ENCODE results near the gene LGALS1.
"Not testable (repeated sequence)": the region's sequence is repeated elsewhere in the genome, so short reads cannot be mapped to it uniquely, and the experiment has no call there.

Gene LGALS1

DNA sequence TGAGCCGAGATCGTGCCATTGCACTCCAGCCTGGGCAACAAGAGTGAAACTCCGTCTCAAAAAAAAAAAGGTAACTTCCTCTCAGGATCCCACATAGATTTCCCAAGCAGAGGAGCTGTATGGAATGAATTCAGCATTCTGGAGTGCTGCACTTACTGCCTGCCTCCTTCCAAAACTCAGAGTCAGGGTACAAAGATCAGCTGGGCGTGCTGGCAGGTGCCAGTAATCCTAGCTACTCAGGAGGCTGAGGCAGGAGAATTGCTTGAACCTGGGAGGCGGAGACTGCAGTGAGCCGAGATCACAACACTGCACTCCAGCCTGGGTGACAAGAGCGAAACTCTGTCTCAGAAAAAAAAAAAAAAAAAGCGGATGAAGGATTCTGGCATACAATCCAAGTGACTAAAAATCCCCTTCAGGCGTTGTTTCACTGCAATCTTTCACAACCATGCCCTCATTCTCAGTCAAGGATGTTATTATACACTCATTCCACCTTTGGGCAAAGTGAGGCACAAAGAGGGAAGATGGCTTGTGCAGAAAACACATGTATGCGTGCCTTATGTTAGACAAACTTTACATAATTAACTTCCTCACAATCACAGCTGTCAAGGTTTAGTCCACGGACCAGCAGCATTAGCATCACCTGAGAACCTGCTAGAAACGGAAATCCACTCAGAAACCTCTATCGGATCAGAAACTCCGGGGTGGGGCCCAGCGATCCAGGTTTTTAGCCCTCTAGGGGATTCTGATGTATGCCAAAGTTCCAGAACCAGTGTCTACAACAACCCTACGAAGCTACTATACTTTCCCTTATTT lies 9.6 kb downstream of the LGALS1 start:
- DNase-seq (ENCODE audit: insufficient read length, low spot score): no peak
- FAIRE-seq: no peak

DNA sequence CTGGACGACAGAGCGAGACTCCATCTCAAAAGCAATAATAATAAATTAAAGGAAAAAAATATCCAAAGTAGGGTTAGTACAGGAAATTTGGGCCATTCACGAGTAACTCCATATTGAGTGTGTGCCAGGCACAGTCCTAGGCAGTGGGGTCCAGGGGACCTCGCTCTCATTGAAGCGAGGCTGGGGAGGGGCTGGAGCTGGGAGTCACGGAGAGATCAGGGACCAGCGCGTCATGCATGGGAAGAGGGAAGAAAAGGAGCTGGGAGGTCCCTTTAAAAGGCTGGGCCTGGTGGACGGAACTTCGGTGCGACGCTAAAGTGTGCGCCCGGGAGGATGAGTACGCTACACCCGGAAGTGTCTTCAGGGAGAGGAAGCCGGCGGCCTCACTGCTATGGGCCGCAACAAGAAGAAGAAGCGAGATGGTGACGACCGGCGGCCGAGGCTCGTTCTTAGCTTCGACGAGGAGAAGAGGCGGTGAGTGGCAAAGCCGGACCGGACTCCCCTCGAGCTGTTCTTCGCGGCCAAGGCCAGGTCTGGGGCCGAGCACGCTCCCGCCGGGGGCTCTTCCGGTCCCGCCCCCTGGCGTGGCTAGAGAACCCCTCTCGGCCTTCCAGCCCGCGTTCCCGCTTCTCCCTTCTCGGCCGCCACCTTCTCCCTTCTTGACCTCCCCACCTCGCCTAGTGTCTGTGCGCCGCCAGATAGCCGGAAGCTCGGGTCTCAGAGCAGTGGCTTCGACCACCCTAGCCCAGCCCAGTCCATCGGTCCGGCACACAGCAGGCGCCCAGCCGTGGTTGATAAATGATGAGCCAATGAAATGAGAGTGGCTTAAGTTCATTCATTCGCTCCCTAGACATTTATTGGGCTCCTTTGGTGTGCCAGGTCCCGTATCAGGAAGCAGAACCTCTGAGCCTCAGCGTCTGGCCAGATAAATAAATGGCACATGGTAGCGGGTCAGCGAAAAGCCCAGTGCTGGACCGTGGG lies 10.9 kb downstream of the LGALS1 start, which contains the start of gene NOL12:
Gene NOL12 (plus strand): TSS at position 342 of the 981 bp plus-strand sequence. CDS start 50 bp downstream, at position 392.
- FAIRE-seq (peak; percentile 92), DNase-seq (ENCODE audit: insufficient read length, low spot score) (peak; percentile 80)

DNA sequence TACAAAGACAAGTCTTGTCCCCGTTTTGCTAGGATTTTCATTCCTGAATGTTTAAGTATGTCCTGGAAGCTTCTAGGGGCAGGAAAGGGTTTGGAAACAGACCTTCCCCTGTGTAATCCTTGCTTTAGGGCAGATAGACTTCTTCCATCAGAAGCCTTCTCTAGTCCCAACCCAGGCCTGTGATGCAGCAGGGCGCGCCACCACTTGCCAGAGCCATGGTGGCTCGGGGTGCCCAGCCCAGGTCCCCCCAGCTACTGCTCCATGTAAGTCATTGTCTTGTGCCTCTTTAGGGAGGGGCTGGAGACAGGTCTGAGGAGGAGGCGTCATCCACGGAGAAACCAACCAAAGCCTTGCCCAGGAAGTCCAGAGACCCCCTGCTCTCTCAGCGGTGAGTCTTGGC lies 15.0 kb downstream of the LGALS1 start:
- FAIRE-seq: no peak
- no peak for DNase-seq (ENCODE audit: insufficient read length, low spot score)

DNA sequence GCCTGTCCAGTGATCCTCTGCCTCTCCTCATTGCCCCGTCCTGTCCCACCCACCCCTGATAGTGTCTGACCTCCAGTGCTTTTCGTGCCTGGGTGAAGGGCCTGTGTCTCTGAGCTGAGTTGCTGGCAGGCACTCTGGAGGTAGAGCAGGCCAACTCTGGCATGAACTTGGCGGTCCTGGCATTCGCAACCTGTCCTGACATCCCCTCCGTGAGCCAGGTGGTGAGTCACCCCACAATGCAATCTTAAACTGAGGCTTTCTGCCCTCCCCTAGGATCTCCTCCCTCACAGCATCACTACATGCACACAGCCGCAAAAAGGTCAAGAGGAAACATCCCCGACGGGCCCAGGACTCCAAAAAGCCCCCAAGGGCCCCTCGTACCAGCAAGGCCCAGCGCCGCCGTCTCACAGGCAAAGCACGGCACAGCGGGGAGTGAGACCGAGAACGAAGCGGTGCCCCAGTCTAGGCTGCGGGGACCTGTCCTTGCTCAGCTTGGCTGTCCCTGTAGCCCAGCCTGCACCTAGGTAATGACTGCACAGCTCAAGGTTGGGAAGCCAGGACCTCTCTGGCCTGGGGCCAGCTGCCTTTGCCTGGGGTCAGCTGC lies 15.6 kb downstream of the LGALS1 start:
- FAIRE-seq: no peak
- DNase-seq (ENCODE audit: insufficient read length, low spot score): no peak

DNA sequence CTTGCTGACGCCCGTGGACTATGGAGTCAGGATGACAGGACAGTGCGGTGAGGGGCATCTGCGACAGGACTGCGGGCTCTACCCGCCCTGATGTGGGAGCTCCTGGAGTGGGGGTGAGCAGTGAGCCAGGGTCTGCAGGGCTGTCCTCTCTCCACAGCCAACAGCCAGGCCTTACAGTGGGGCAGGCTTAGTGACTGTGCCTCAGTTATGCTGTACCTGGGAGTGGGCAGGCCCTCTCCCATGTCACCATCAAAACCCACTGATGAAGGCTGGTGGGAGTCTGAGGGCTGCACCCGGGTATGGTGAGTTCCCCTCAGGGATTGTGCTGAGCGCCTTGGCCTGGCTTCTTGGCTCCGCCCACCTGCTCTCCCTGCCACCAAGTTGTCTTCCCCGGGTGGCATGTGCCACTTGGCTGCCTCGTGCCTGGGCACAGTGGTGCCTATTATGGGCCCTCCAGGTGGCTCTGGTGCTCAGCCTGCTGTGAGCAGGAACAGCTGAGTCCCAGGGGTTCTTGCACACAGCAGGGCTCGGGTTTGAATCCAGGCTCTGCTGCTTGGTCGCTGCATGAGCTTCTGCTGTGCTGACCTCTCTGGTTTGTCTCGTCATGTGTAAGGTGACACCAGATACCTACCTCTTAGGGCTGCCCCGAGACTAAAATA lies 17.3 kb downstream of the LGALS1 start:
- DNase-seq (ENCODE audit: insufficient read length, low spot score): no peak
- no peak for FAIRE-seq

DNA sequence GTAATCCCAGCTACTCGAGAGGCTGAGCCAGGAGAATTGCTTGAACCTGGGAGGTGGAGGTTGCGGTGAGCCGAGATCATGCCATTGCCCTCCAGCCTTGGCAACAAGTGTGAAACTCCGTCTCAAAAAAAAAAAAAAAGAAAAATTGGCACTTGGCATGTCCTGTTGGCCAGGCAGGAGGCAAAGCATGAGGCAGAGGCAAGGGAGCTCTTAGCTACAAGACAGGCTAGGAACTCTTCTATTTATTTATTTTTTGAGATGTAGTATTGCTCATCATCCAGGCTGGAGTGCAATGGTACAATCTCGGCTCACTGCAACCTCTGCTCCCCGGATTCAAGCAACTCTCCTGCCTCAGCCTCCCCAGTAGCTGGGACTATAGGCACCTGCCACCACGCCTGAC lies 18.7 kb downstream of the LGALS1 start:
- not testable (repeated sequence) for FAIRE-seq; DNase-seq (ENCODE audit: insufficient read length, low spot score)

DNA sequence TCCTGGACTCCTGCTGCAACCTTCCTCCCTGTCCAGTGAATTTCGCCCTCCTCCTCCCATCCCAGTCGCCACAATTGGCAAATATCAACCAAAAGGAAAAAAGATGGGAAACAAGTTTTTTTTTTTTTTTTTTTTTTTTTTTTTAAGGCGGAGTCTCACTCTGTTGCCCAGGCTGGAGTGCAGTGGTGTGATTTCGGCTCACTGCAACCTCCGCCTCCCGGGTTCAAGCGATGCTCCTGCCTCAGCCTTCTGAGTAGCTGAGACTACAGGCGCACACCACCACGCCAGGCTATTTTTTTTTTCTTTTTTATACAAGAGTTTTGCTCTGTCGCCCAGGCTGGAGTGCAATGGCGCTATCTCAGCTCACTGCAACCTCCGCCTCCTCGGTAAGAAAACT lies 20.8 kb downstream of the LGALS1 start:
- not testable (repeated sequence) for DNase-seq (ENCODE audit: insufficient read length, low spot score); FAIRE-seq

DNA sequence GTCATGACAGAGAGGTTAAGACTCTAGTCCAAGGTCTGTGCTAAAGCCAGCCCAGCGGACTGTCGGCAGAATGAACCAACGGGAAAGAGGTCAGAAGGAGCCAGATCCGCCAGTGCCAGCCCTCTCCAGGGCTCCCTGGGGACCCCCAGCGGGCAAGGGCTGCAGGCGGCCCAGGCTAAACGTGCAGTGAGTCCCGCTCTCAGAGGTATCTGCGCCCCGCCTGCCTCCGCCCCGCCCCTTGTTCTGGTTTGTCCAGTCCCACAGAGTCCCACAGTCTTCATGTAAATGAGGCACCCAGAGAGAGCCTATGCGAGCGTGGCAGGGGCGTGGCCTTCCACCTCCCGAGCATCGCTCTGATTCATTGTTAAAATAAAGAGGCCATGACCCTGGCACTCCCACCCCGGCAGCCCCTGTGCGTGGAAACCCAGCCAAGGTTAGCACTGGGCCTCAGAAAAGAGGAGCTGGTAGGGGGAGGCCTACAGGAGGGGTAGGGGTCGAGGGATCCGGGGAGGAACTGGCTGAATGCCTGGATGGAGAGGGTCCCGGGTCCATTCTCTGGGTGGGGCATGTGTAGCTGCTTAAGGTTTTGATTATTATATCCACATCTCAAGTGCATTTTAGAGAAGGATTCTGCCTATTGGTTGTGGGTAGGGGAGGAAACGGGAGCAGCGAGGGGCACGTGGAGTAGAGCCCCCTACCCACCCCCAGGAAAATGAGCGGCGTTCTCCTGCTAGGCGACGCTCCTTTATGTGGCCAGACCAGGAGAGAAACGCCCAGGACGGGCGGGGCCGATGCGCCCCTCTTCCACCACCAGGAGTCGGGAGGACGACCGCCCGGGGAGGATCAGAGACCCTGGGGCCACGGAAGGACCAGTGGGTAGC lies 21.5 kb downstream of the LGALS1 start, which contains the start of gene TRIOBP:
Gene TRIOBP (plus strand): TSS at position 392 of the 881 bp plus-strand sequence. CDS start 4,318 bp downstream, outside the sequence.
- peak; percentile 90 for FAIRE-seq
- DNase-seq (ENCODE audit: insufficient read length, low spot score): peak; percentile 87

DNA sequence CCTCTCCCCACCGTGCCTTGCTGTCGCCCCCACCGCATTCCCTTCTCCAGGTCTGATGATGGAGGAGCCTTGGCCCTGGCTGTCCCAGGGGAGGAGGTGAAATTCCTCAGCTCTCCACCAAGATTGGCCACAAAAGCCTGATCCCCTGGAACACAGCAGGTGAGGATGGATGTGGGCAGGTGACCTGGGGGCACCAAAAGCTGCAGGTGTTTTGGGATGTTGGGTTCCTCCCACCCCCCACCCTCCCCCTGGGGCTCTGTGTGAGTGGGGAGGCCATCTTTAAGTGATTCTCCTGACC lies 22.1 kb downstream of the LGALS1 start:
- FAIRE-seq (no peak), DNase-seq (ENCODE audit: insufficient read length, low spot score) (no peak)

DNA sequence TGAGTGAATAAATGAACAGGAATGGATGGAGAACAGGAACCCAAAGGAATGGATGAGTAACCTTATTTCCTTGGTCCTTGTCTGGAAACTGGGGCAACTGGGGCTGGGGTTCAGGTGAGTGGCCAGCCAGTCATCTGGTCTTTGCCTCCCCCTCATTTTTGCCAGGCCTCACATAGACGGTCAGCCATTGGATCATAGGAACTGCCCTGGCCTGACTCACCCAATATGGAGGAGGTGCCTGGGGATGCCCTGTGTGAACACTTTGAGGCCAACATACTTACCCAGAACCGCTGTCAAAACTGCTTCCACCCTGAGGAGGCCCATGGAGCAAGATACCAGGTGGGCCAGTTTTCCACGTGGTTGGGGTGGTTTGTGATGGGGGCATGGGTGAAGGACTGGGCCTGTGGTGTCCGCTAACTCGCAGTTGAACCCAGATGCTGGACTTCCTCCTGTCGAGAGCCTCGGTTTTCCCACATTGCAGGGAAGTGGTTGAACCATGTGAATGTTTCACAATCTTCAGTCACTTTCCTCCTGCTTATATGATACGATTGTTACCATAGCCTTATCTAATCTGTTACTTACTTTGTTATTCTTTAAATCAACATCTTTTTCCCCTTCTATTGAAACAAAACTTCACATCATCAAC lies 25.8 kb downstream of the LGALS1 start:
- DNase-seq (ENCODE audit: insufficient read length, low spot score) (no peak), FAIRE-seq (no peak)

DNA sequence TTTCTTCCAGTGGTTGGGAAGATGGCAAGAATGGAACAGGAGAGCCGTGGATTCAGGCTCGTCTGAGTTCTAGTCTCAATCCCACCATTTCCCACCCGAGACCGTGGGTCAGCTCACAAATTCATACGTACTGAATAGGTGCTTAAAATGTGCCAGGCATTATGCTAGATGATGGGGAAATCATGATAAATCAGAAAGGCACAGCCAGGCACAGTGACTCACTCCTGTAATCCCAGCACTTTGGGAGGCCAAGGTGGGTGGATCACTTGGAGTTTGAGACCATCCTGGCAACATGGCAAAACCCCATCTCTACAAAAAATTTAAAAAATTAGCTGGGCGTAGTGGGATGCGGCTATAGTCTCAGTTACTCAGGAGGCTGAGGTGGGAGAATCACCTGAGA lies 28.5 kb downstream of the LGALS1 start:
- DNase-seq (ENCODE audit: insufficient read length, low spot score): no peak
- FAIRE-seq: no peak

DNA sequence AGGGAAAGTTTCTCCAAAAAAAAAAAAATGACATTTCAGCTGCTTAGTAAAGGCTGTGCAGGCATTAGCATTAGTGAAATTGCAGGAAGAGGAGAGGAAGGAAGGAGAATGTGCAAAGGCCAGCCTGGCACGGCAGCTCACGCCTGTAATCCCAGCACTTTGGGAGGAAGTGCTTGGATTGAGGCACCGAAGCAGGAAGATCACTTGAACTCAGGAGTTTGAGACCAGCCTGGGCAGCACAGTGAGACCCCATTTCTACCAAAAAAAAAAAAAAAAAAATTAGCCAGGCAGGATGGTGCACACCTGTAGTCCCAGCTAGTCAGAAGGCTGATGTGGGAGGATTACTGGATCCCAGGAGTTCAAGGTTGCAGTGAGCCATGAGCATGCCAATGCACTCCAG lies 29.2 kb downstream of the LGALS1 start:
- FAIRE-seq: no peak
- DNase-seq (ENCODE audit: insufficient read length, low spot score): no peak

DNA sequence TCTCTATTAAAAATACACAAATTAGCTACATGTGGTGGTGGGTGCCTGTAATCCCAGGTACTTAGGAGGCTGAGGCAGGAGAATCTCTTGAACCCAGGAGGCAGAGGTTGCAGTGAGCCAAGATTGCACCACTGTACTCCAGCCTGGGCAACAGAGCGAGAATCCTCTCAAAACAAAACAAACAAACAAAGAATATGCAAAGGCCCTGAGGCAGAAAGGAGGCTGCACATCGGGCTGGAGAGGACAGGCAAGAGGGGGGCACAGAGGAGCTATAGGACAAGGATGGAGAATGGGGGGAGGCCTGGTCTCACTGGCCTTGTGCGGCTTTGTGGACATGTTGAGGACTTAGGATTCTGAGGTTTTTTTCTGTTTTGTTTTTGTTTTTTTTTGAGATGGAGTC lies 29.8 kb downstream of the LGALS1 start:
- FAIRE-seq (no peak), DNase-seq (ENCODE audit: insufficient read length, low spot score) (no peak)

DNA sequence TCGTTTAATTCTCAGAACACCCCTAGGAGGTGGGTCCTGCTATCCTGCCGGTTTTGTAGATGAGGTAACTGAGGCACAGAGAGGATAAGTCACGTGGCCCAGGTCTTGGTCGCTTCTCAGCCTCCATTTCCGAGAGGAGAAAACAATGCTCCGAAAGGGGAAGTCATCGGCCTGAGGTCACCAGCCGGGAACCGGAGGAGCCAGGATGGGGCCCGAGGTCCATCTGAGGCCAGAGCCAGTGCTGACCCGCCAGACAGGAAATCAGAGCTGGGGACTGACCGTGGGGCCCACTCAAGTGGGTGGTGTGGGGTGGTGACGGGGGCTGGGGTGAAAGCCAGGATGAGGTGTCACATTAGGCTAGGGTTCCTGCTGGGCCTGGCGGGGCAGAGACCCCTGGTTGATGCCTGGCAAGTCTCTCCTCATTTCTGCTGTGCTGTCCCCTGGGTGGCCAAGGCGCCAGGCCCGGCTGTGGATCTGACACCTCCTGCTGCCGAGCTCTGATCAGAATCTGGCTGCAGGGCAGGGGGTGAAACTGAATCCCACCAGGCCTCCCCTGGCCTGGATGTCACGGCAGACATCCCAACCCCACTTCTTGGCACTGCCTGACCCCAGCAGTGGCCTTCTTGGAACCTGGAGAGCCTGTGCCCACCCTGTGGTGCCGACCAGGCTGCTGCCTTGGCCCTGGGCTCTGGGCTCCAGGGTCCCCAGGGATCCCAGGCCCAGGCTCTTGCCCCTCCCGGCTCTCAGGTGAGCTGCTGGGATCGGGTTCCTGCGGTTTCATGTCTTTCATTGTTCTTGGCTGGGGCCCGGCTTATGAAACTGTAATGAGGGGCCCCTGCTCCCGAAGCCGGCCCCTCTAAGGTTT lies 33.4 kb downstream of the LGALS1 start:
- no peak for FAIRE-seq
- DNase-seq (ENCODE audit: insufficient read length, low spot score): no peak

DNA sequence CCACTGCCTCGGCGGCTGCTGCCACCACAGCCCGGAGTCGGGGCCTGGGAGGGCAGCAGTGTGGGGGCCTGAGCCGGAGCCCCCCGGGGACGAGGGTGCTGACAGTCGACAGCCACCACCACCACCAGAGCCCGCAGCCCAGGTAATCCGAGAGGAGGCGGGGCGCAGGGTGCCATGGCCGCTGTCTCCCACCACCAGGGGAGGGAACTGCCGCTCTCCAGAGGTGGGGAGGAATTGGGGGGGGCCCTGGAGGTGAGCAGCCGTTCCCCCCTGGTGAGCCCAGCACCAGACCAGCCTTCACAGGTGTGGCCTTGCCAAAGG lies 34.0 kb downstream of the LGALS1 start:
- no peak for FAIRE-seq
- no peak for DNase-seq (ENCODE audit: insufficient read length, low spot score)

DNA sequence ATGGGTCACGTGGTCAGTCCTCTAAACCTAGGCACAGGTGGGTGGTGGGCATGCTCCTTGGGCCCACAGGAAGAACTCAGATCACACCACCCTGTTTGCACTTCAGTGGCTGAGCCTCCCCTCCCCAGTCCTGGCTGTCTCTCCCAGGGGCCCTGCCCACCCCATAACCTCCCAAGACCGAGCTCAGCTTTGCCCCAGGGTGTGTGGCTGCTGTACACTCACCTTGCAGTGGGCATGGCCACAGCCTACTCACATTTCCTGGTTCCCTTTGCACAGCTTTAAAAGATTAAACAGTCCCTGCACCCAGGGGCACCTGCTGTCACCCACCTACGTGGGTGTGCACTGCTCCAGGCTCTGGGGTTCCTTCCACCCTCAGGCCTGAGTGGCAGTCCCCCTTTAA lies 35.2 kb downstream of the LGALS1 start:
- no peak for FAIRE-seq
- DNase-seq (ENCODE audit: insufficient read length, low spot score): no peak

DNA sequence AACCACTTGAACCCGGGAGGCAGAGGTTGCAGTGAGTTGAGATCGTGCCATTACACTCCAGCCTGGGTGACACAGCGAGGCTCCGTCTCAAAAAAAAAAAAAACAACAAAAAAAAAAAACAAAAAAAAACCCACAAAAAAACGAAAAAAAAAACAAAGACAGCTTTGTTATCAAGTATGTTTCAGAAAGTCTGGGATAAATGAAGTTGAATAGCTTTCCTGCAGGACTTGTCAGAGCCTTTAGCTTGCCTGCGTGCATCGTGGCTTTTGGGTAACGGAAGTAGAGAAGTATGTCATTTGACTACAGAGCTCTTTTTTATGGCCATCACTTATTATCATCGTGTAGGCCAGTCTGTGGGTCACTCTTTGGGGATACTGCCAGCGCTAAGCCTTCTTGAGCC lies 36.1 kb downstream of the LGALS1 start:
- DNase-seq (ENCODE audit: insufficient read length, low spot score): no peak
- no peak for FAIRE-seq

DNA sequence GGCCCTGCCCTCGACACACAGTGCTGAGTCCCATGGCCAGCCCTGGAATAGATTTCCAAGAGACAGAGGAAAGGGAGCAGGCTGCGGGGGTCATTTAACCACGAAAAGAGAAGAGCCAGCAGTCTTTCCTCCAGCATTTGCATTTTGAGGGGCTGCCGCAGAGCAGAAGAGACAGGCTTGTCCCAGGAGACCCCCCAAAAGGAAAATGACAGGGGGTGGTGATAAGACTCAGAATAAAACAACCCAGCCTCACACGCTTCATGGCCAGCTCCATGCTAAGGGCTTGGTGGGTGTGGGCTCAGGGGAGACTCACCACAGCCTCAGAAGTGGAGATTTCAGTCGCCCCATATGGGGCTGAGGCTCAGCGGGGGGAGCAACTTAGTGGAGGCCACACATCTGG lies 38.3 kb downstream of the LGALS1 start:
- DNase-seq (ENCODE audit: insufficient read length, low spot score): no peak
- FAIRE-seq: no peak

Measured in GM19239 (cell line).